Measurements from ENCODE around the gene NME2.
A peak's percentile ranks its signal among the peaks of the same experiment; 100 is the strongest.

GRCh38 chr17:51119415-51120356 lies 46.5 kb upstream of the NME2 start:
- TF ChIP-seq ZNF23 (tag by site-specific recombination; IDR thresholded peaks at IDR 0.05; ENCODE audit: borderline replicate concordance) (no peak), CTCF (tag by site-specific recombination; IDR thresholded peaks at IDR 0.05) (peak; percentile 65), ZNF302 (tag by site-specific recombination; IDR thresholded peaks at IDR 0.05; ENCODE audit: low read depth) (no peak), ZNF792 (tag by site-specific recombination; IDR thresholded peaks at IDR 0.05) (no peak), ZFP69B (tag by site-specific recombination; IDR thresholded peaks at IDR 0.05) (no peak), ZNF416 (tag by site-specific recombination; IDR thresholded peaks at IDR 0.05) (no peak), KLF8 (tag by site-specific recombination; IDR thresholded peaks at IDR 0.05) (no peak; the same call in 1 of the 2 replicates), ZBTB20 (tag by site-specific recombination; IDR thresholded peaks at IDR 0.05) (peak; percentile 69; the same call in 1 of the 2 replicates), KLF7 (tag by site-specific recombination; IDR thresholded peaks at IDR 0.05; ENCODE audit: borderline replicate concordance) (no peak), ZSCAN18 (tag by site-specific recombination; IDR thresholded peaks at IDR 0.05) (no peak), ZNF2 (tag by site-specific recombination; IDR thresholded peaks at IDR 0.05) (no peak), ZNF549 (tag by site-specific recombination; IDR thresholded peaks at IDR 0.05) (no peak), ZNF518A (tag by site-specific recombination; conservative IDR thresholded peaks at IDR 0.05; ENCODE audit: low read depth) (no peak)
